Uterus (tissue), 4 donors: ENCODE results near the gene BAZ1A. TPM values are rescaled to one million over a fixed set of nuclear protein-coding genes. Genes with fewer than 3 reads are reported as not detected.

Source experiments
- DNase-seq, 2 donors: peaks; one replicate each; pipeline ENCODE4 v3.0.0-alpha.2; 2019 to 2020
- H3K27ac ChIP-seq, 2 donors: fragments of 200-600 bp; sonication (generic); 1 replicate in 1 of 2; 2 replicates in 1 of 2; pipeline ENCODE4 v1.5.1; 2016 to 2018
- H3K27me3 ChIP-seq, 2 donors: fragments of 200-600 bp; sonication (generic); one replicate each; pipeline ENCODE4 v1.5.1; 2018 to 2019; ENCODE audit warnings: control low read depth in 1 of 2
- H3K36me3 ChIP-seq, 2 donors: fragments of 200-600 bp; sonication (generic); one replicate each; pipeline ENCODE4 v1.5.1; 2019; ENCODE audit warnings: control low read depth in 1 of 2
- H3K4me1 ChIP-seq, 2 donors: fragments of 200-600 bp; sonication (generic); one replicate each; pipeline ENCODE4 v1.5.1; 2018 to 2019; ENCODE audit warnings: control low read depth in 1 of 2
- H3K4me3 ChIP-seq, 2 donors: fragments of 200-600 bp; sonication (generic); 1 replicate in 1 of 2; 2 replicates in 1 of 2; pipeline ENCODE4 v1.5.1; 2018 to 2019; ENCODE audit warnings: mild to moderate bottlenecking in 1 of 2
- H3K9me3 ChIP-seq, 2 donors: fragments of 200-600 bp; sonication (generic); one replicate each; pipeline ENCODE4 v1.5.1; 2019; ENCODE audit warnings: control low read depth in 1 of 2
- POLR2A ChIP-seq, 2 donors: fragments of 450-650 bp; IDR thresholded peaks; one replicate each; pipeline ENCODE4 v1.6.1; 2016; ENCODE audit warnings: antibody characterized with exemption in 2 of 2, mild to moderate bottlenecking in 1 of 2, moderate library complexity in 1 of 2
- intact Hi-C: fragments of 100-400 bp; cut with DNase I; formaldehyde crosslinking; loops from one replicate; pipeline ENCODE4 v1.15.1; 2023; ENCODE audit warnings: low total_unique reads
- total RNA-seq, 4 donors: library from RNA; depleted of rRNA in 3 of 4; stranded (reverse); fragments of >200 nt in 3 of 4; gene quantifications; one replicate each; pipeline versions ENCODE4 v1.1.0 to v1.2.4, GENCODE V29; 2014 to 2023
- TF ChIP-seq, protein P1 (sequence below), 4 experiments: fragments of 200-600 bp in 2 of 4; fragments of 450-650 bp in 2 of 4; sonication (generic) in 2 of 4; IDR thresholded peaks; one replicate each; pipeline ENCODE4 v1.5.1; 2016 to 2019; ENCODE audit warnings: antibody characterized with exemption in 4 of 4, mild to moderate bottlenecking in 2 of 4, moderate library complexity in 1 of 4
- donor health status: DM: yes; HTN: yes; CAD: no.

Gene BAZ1A
- total RNA-seq, 4 donors from 2014 or later: 11.8 to 42.0 (median 27.3) TPM

DNA sequence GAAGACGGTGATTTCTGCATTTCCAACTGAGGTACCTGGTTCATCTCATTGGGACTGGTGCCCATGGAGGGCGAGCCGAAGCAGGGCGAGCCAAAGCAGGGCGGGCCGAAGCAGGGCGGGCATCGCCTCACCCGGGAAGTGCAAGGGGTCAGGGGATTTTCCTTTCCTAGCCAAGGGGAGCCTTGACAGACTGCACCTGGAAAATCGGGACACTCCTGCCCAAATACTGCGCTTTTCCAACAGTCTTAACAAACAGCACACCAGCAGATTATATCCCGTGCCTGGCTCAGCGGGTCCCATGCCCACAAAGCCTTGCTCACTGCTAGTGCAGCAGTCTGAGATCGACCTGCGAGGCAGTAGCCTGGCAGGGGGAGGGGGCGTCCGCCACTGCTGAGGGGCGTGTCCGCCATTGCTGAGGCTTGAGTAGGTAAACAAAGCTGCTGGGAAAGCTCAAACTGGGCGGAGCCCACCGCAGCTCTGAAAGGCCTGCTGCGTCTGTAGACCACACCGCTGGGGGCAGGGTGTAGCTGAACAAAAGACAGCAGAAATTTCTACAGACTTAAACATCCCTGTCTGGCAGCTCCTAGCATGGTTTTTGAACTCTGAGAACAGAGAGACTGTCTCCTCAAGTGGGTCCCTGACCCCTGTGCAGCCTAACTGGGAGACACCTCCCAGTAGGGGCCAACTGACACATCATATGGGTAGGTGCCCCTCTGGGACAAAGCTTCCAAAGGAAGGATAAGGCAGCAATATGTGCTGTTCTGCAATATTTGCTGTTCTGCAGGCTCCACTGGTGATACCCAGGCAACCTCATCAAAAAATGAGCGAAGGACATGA, 77.2 kb downstream of the BAZ1A start:
- H3K4me1 ChIP-seq: no peaks in the 10 kb centered on the region
- H3K4me3 ChIP-seq: no peak overlapping the region
- no peak overlapping the region for H3K27ac ChIP-seq
- H3K9me3 ChIP-seq: no peaks in the 10 kb centered on the region
- no peaks in the 10 kb centered on the region for H3K27me3 ChIP-seq
- no peaks in the 10 kb centered on the region for H3K36me3 ChIP-seq
- TF ChIP-seq, protein P1, sequence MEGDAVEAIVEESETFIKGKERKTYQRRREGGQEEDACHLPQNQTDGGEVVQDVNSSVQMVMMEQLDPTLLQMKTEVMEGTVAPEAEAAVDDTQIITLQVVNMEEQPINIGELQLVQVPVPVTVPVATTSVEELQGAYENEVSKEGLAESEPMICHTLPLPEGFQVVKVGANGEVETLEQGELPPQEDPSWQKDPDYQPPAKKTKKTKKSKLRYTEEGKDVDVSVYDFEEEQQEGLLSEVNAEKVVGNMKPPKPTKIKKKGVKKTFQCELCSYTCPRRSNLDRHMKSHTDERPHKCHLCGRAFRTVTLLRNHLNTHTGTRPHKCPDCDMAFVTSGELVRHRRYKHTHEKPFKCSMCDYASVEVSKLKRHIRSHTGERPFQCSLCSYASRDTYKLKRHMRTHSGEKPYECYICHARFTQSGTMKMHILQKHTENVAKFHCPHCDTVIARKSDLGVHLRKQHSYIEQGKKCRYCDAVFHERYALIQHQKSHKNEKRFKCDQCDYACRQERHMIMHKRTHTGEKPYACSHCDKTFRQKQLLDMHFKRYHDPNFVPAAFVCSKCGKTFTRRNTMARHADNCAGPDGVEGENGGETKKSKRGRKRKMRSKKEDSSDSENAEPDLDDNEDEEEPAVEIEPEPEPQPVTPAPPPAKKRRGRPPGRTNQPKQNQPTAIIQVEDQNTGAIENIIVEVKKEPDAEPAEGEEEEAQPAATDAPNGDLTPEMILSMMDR (IDR thresholded peaks at IDR 0.05): no peak
- TF ChIP-seq POLR2A (IDR thresholded peaks at IDR 0.05): no peak
- intact Hi-C loops: no loop called here
- DNase-seq: no peak

DNA sequence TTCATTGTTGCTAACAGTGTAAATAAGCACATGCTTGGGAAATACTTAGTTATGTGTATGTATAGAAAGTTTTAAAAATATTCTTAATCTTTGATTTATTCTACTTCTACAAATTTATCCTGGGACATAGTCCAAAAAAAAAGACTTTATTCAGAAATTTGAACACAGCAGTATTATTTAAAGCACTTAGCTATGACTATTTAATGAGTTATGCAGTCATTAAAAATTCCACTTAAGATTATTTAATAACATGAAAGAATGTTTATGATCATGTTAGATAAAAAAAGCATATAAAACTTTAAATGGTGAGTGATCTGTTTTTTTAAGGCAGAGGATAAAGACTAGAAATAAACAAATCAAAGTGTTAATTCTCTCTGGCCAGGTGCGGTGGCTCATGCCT, 78.3 kb downstream of the BAZ1A start:
- TF ChIP-seq POLR2A (IDR thresholded peaks at IDR 0.05): no peak
- TF ChIP-seq, protein P1 (IDR thresholded peaks at IDR 0.05): no peak

DNA sequence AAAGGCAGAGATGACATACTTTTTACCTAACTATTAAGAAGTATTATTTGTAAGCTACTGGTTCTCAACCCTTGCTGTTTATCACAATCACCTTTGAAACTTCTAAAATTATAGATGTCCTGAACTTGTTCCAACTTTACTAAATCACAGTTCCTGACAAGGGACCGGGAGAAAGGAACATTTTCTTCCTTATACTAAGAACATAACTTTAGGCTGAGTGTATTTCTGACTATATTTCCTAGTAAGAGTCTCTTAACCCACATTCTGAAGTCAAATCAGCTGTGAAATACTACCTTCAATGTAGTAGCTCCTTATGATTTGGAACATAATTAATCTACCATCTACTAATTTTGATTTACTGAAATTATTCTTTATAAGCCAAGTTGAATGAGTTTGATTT, 80.2 kb downstream of the BAZ1A start:
- TF ChIP-seq, protein P1 (IDR thresholded peaks at IDR 0.05): no peak
- no peak for TF ChIP-seq POLR2A (IDR thresholded peaks at IDR 0.05)
- no peak for DNase-seq
- Histone ChIP-seq H3K9me3 (no peaks in the 10 kb centered on the region), H3K4me1 (no peaks in the 10 kb centered on the region), H3K4me3 (no peak overlapping the region), H3K36me3 (no peaks in the 10 kb centered on the region), H3K27ac (no peak overlapping the region), H3K27me3 (no peaks in the 10 kb centered on the region)
- intact Hi-C loops: no loop called here

More for the DNA sequence above, 78.3 kb downstream of the BAZ1A start:
- Histone ChIP-seq H3K4me1 (no peaks in the 10 kb centered on the region), H3K9me3 (no peaks in the 10 kb centered on the region), H3K27me3 (no peaks in the 10 kb centered on the region), H3K27ac (no peak overlapping the region), H3K4me3 (no peak overlapping the region), H3K36me3 (no peaks in the 10 kb centered on the region)
- intact Hi-C loops: no loop called here
- DNase-seq: no peak

DNA sequence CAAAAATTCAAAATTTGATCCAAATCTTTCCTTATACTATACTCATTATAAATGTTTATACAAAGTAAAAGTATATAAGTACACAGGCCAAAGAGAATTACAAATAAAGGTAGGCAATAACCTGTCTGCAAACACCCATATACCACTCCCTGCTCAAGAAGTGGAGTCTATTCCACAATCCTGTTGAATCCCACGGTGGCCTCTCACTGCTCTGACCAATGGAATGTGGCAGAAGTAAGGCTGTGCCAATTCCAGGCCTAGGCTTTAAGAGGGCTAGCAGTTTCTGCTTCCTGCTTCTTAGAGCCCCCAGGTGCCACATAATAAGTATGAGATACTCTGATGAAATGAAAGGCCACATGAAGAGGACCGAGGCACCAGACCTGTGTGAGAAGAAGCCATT, 80.9 kb downstream of the BAZ1A start:
- intact Hi-C loops: no loop called here
- H3K36me3 ChIP-seq: no peaks in the 10 kb centered on the region

DNA sequence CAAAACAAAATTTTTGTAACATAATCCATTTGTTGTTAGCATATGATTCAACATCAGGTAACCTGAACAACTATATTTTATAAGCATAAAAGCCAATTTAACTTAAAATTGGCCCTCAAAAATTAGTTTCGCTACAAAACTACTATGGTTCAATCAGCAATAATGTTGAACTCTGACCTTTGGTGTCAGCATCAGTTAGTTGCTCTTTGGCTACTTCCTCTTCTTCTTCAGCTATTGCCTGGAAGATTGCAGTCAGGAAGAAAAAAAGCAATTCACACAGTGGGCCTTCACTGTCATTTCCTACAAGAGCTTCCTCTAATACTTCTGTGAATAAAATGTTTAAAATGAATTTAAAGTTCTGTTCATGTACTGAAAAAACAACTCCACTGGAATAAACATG, 82.6 kb downstream of the BAZ1A start:
- H3K4me3 ChIP-seq: no peak overlapping the region
- H3K9me3 ChIP-seq: no peaks in the 10 kb centered on the region
- H3K27me3 ChIP-seq: no peaks in the 10 kb centered on the region
- TF ChIP-seq, protein P1 (IDR thresholded peaks at IDR 0.05): no peak
- TF ChIP-seq POLR2A (IDR thresholded peaks at IDR 0.05): no peak
- H3K36me3 ChIP-seq: no peaks in the 10 kb centered on the region
- intact Hi-C loops: no loop called here
- H3K27ac ChIP-seq: no peak overlapping the region
- no peaks in the 10 kb centered on the region for H3K4me1 ChIP-seq
- DNase-seq: no peak

More for the DNA sequence above, 80.9 kb downstream of the BAZ1A start:
- no peak overlapping the region for H3K4me3 ChIP-seq
- H3K27ac ChIP-seq: no peak overlapping the region
- H3K27me3 ChIP-seq: no peaks in the 10 kb centered on the region
- no peaks in the 10 kb centered on the region for H3K9me3 ChIP-seq
- no peaks in the 10 kb centered on the region for H3K4me1 ChIP-seq
- TF ChIP-seq, protein P1 (IDR thresholded peaks at IDR 0.05): no peak
- no peak for TF ChIP-seq POLR2A (IDR thresholded peaks at IDR 0.05)
- DNase-seq: no peak
